Small intestine (tissue), 7 donors: ENCODE data around the gene NEK5. TPM values are rescaled to one million over a fixed set of nuclear protein-coding genes. Genes with fewer than 3 reads are reported as not detected.
"Not testable (repeated sequence)": the region's sequence is repeated elsewhere in the genome, so short reads cannot be mapped to it uniquely, and the experiment has no call there.

ENCODE experiments used
- DNase-seq, 2 donors: peaks; one replicate each; pipeline versions ENCODE4 v3.0.0 to v3.0.0-alpha.2; 2013
- FAIRE-seq: peaks from 2 replicates; lab custom pipeline; 2012; peaks lifted over from hg19 to GRCh38; lab: Jason Lieb, UNC
- H3K27ac ChIP-seq, 3 donors: one replicate each; pipeline ENCODE4 v1.5.1; 2013; ENCODE audit warnings: low read length in 2 of 3, mild to moderate bottlenecking in 2 of 3, control low read depth in 1 of 3, inconsistent platforms in 1 of 3, low read depth in 1 of 3, moderate library complexity in 1 of 3
- H3K27me3 ChIP-seq, 3 donors: one replicate each; pipeline ENCODE4 v1.6.1; 2013; ENCODE audit warnings: low read length in 3 of 3, inconsistent platforms in 1 of 3; ENCODE audit not compliant: control insufficient read depth in 3 of 3, insufficient read depth in 3 of 3
- H3K36me3 ChIP-seq, 3 donors: one replicate each; pipeline ENCODE4 v1.6.1; 2013; ENCODE audit warnings: low read length in 3 of 3, inconsistent platforms in 1 of 3, low read depth in 1 of 3, mild to moderate bottlenecking in 1 of 3, moderate library complexity in 1 of 3; ENCODE audit not compliant: control insufficient read depth in 3 of 3, insufficient read depth in 2 of 3
- H3K4me1 ChIP-seq, 3 donors: one replicate each; pipeline ENCODE4 v1.6.1; 2013; ENCODE audit warnings: low read length in 2 of 3, inconsistent platforms in 1 of 3, low read depth in 1 of 3, mild to moderate bottlenecking in 1 of 3, moderate library complexity in 1 of 3; ENCODE audit not compliant: control insufficient read depth in 3 of 3, insufficient read depth in 2 of 3
- H3K4me3 ChIP-seq, 3 donors: one replicate each; pipeline ENCODE4 v1.5.1; 2013; ENCODE audit warnings: low read length in 3 of 3, control low read depth in 1 of 3, inconsistent platforms in 1 of 3, low read depth in 1 of 3, mild to moderate bottlenecking in 1 of 3, moderate library complexity in 1 of 3
- H3K9me3 ChIP-seq, 2 donors: one replicate each; pipeline ENCODE4 v1.6.1; 2013; ENCODE audit warnings: low read depth in 1 of 2, low read length in 1 of 2; ENCODE audit not compliant: control insufficient read depth in 2 of 2, insufficient read depth in 1 of 2
- WGBS, 3 donors: extraction: QIAGEN DNeasy Blood & Tissue Kit; methylation state at CpG; one replicate each; pipeline ENCODE4 v1.1.7; 2013; 5-methylcytosine and 5-hydroxymethylcytosine counted together
- polyA plus RNA-seq, 4 donors: library from polyadenylated mRNA; stranded (reverse) in 3 of 4; unstranded in 1 of 4; fragments of 200-250 nt in 3 of 4; fragments of 120-200 nt in 1 of 4; gene quantifications; one replicate each; pipeline versions ENCODE4 v1.2.1 to v1.2.3, GENCODE V29; 2013
- donor health status: healthy with polysubstance abuse.
- donor health status: control.
- donor health status: control.
- donor health status: Bipolar disorder and iron deficiency.
- donor health status: healthy.

NEK5 gene
- polyA plus RNA-seq, 4 donors = 0.19 to 1.4 TPM; not detected in 2

DNA sequence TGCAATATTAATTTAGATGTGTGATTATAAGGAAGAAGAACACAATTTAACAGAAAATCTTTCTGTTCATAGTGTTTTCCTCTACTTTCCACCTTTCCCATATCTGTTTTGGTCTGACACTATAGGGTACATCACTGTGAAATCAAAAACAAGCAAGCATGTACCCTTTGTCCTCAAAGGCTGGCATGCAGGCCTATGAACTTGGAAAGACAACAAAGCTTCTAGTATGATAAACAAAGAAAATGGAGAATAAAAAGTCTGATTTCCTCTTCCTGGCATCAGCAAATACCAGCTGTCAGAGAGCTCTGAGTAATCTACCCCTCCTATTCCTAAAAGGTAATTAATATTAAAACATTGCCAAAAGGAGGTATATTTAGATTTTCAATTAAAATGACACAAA lies 36.1 kb upstream of the NEK5 start:
- Histone ChIP-seq H3K27me3 (no peaks in the 10 kb centered on the region), H3K4me3 (no peak overlapping the region), H3K9me3 (no peaks in the 10 kb centered on the region), H3K36me3 (peaks cover 2 to 25% (median 2%) of the 10 kb centered on the region in 3 donors), H3K4me1 (peaks cover 6 to 29% (median 6%) of the 10 kb centered on the region in 3 donors), H3K27ac (no peak overlapping the region)
- FAIRE-seq = no peak
- no peak for DNase-seq

DNA sequence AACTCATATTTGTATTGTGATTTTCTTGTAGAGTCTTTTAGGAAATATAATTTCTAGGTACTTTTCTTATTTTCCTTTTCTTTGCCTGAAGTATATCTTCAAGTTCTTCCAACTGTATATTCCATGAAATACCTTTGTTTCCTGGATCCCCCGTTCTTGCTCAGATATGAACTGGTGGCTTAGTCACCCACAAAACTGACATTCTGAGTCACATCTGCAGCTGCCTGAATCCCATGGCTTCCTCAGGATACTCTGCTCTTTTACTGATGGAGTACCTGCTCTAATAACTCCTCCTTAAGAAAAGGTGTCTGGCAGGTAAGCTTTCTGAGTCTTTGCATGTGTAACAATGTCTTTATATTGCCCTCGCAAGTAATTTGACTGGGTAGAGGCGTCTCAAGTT lies 35.0 kb upstream of the NEK5 start:
- peaks cover 0 to 22% (median 2%) of the 10 kb centered on the region in 3 donors for H3K36me3 ChIP-seq
- not testable (repeated sequence) for H3K9me3 ChIP-seq, FAIRE-seq, H3K27me3 ChIP-seq, H3K4me3 ChIP-seq, DNase-seq, H3K27ac ChIP-seq
- peaks cover 7 to 34% (median 8%) of the 10 kb centered on the region in 3 donors for H3K4me1 ChIP-seq
- WGBS, 3 donors = 56 to 86% (median 77%) methylated on average over 3 of the region's 3 CpGs

DNA sequence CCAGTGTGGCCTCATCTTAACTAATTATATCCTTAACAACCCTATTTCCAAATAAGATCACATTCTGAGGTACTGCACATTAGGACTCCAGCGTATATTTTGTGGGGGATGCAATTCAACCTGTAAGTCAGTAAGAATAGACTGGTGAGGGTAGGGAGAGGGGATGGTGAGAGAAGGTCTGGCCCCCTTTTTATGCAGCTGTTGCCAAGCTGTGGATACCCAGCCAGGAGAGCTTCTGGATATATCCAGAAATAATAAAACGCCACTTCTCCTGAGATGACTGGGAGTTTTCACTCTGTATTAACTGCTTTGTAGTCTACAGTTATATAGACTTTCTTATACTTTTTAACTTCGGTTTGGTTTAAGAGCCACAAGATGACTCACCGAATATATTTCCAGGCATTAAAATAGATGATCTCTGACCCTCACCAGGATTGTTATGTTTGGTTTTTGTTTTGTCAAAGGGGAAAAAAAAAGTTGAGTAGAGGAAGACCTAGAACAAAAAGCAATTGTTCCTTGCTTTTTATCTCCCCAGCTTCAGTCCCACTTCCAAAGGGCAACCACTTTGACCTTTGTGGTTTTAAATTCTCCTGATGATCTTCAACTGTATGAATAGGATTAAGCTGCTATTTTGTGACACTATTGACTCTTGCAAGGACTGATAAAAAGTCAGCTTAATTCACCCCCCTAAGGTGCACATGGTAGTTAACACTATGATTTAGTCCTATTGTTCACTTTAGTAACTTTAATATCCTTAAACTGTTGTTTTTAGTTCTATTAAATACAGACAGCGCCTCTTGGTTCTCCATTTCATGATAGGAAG lies 33.6 kb upstream of the NEK5 start:
- FAIRE-seq = no peak
- H3K4me1 ChIP-seq = peaks cover 7 to 34% (median 8%) of the 10 kb centered on the region in 3 donors
- 16 to 52% (median 36%) methylated on average over 5 of the region's 5 CpGs for WGBS, 3 donors

DNA sequence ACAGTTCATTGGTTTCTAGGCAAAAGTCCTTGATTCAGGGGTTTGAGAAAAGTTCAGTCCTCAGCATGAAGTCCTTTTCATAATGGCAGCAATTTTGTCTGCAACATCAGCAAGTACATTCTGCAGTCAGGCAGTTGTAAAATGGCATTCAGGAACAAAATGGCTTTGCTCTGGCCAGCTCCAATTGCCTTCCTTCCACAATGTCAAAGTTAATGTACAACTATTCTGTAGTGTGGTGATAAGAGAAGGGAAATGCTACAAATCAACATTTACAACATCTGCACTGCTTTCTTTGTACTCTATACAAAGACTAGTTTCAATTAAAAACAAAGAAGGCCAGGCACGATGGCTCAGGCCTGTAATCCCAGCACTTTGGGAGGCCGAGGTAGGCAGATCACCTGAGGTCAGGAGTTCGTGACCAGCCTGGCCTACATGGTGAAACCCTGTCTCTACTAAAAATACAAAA lies 32.3 kb upstream of the NEK5 start:
- H3K27ac ChIP-seq = peak overlapping the region; percentile 29 to 72 (median 67)
- WGBS, 3 donors = 19 to 63% (median 53%) methylated on average over 3 of the region's 3 CpGs
- no peaks in the 10 kb centered on the region for H3K9me3 ChIP-seq
- no peak overlapping the region for H3K4me3 ChIP-seq
- peaks cover 7 to 42% (median 12%) of the 10 kb centered on the region in 3 donors for H3K4me1 ChIP-seq
- no peaks in the 10 kb centered on the region for H3K27me3 ChIP-seq
- H3K36me3 ChIP-seq = peaks cover 0 to 5% (median 0%) of the 10 kb centered on the region in 3 donors
- DNase-seq (peak; percentile 71 to 80), FAIRE-seq (no peak)

More for the DNA sequence above, 33.6 kb upstream of the NEK5 start:
- peak; percentile 53 to 56 for DNase-seq
- Histone ChIP-seq H3K27me3 (no peaks in the 10 kb centered on the region), H3K36me3 (peaks cover 0 to 14% (median 0%) of the 10 kb centered on the region in 3 donors), H3K9me3 (no peaks in the 10 kb centered on the region), H3K4me3 (no peak overlapping the region), H3K27ac (peak overlapping the region in 2 of 3 donors; percentile 71 to 72)

DNA sequence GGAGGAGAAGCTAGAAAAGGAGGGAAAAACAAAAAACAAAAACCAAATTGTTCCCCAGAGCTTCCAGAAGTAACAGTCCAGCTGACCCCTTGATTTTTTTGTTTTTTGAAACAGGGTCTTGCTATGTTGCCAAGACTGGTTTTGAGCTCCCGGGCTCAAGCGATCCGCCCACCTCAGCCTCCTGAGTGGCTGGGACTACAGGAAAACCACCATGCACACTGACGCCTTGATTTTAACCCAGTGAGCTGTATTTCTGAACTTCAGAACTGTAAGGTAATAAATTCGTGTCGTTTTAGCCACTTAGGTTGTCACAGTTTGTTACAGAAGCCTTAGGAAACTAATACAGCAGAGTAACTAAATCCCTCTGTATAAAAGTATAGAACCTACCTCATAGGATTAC lies 31.6 kb upstream of the NEK5 start:
- H3K27ac ChIP-seq = peak overlapping the region; percentile 67 to 72 (median 68)

DNA sequence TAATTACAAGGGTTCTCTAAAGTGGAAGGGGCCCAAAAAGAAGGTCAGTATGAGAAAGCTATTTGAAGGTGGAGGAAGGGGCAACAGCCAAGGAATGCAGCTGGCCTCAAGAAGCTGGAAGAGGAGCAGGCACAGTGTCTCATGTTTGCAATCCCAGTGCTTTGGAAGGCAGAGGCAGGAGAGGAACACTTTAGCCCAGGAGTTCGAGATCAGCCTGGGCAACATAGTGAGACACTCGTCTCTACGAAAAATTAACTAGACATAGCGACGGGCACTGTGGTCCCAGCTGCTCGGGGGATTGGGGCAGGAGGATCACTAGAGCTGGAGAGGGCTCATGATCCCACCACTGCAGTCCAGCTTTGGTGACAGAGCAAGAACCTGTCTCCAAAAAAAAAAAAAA lies 31.2 kb upstream of the NEK5 start:
- 92 to 96% (median 94%) methylated on average over 6 of the region's 6 CpGs for WGBS, 3 donors
- H3K4me1 ChIP-seq = peaks cover 7 to 42% (median 12%) of the 10 kb centered on the region in 3 donors
- H3K27ac ChIP-seq = peak overlapping the region in 2 of 3 donors; percentile 72 to 89
- peaks cover 0 to 6% (median 0%) of the 10 kb centered on the region in 3 donors for H3K36me3 ChIP-seq
- H3K9me3 ChIP-seq = no peaks in the 10 kb centered on the region
- H3K27me3 ChIP-seq = no peaks in the 10 kb centered on the region
- H3K4me3 ChIP-seq = no peak overlapping the region
- DNase-seq (no peak), FAIRE-seq (no peak)

More for the DNA sequence above, 31.6 kb upstream of the NEK5 start:
- H3K4me3 ChIP-seq = no peak overlapping the region
- H3K4me1 ChIP-seq = peaks cover 7 to 42% (median 12%) of the 10 kb centered on the region in 3 donors
- 53 to 64% (median 56%) methylated on average over 6 of the region's 6 CpGs for WGBS, 3 donors
- no peak for DNase-seq
- no peaks in the 10 kb centered on the region for H3K9me3 ChIP-seq
- peaks cover 0 to 6% (median 0%) of the 10 kb centered on the region in 3 donors for H3K36me3 ChIP-seq
- no peaks in the 10 kb centered on the region for H3K27me3 ChIP-seq
- FAIRE-seq = no peak

DNA sequence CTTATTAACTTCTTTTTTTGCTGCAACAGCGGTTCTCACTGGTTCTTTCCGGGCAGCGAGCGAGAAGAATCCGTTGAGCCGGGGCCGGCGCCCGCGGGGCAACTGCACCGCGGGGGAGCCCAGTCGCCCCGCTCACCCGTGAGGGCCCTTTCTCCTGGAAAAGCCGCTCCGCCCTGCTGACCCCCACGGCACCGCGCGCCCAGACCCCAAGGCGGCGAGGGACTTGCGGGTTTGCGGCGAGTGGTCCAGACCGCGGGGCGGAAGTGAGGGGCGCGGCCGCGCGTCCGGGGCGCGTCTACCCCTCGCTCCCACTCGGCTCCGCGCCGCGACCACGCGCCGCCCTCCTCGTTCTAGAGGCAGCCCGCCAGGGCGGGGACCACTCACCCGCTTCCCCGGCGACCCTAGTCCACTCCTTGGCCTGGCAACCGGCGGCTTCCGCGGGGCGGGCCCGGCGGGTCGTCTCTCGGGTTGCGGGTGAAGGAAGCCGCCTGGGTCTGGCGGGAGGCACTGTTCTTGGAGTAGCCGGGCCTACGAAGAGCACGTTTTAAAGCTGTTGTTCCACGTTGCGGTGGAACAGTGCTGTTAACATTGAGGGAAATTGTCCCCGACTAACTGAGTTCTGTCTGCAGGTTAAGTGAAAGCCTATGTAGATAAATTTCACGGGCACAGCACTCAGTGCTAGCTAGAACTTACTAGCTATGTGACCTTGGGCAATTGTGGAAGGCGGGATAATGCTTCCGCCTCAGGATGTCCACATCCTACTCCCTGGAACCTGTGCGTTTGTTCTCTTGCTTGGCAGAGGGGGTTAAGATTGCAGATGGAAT lies 30.5 kb upstream of the NEK5 start, which contains the start of gene NEK3:
NEK3 (minus strand) TSS at position 439 of the 824 bp plus-strand sequence. CDS start 3,406 bp downstream, outside the sequence.
- peak within 1 kb of the TSS; percentile 66 to 89 (median 72) for H3K27ac ChIP-seq
- no peaks in the 10 kb centered on the region for H3K27me3 ChIP-seq
- H3K9me3 ChIP-seq = no peaks in the 10 kb centered on the region
- FAIRE-seq = no peak
- DNase-seq = peak; percentile 67 to 90
- H3K4me1 ChIP-seq = peaks cover 5 to 42% (median 12%) of the 10 kb centered on the region in 3 donors
- peak within 1 kb of the TSS; percentile 80 to 84 (median 82) for H3K4me3 ChIP-seq
- H3K36me3 ChIP-seq = peaks cover 0 to 10% (median 0%) of the 10 kb centered on the region in 3 donors
- WGBS, 3 donors = 2 to 3% (median 2%) methylated on average over 68 to 74 of the region's 74 CpGs
